ENCODE data around the gene MAGI2. TPM values are rescaled to one million over a fixed set of nuclear protein-coding genes. Genes with fewer than 3 reads are reported as not detected.

MAGI2 gene
- total RNA-seq, 1 donor from 2014 or later: 51.3 TPM

DNA sequence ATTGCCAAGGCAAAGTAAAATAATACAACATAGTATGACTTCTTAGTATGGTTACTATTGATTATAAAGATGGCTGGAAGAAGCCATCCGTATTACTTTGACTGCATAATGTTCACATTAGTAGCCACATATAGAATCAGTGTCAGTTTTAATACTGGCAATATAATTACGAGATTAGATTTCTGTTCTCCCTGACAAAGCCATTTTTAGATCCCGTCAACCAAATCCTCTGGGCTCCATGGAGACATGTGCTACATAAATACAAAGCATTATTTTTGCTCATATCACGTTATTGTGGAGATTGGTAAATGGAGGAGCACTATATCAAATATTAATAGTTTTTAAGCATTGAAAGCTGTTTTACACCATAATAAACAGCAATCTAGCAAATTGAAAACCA, 124.0 kb downstream of the MAGI2 start:
- DNase-seq (ENCODE audit: low spot score) (no peak), ATAC-seq (no peak)
- intact Hi-C loops (cut with DNase I): no loop called here

- no peak for ATAC-seq
- intact Hi-C loops (cut with DNase I): no loop called here
Measured at GRCh38 chr7:79320741-79321473, 132.6 kb downstream of the MAGI2 start.

GRCh38 chr7:79319369-79319768, 134.1 kb downstream of the MAGI2 start:
- no peak for ATAC-seq
- intact Hi-C loops (cut with DNase I): no loop called here

More at GRCh38 chr7:79320741-79321473, 132.6 kb downstream of the MAGI2 start:
- no peak for DNase-seq (ENCODE audit: low spot score)

GRCh38 chr7:79317728-79318127, 135.7 kb downstream of the MAGI2 start:
- ATAC-seq (no peak), DNase-seq (ENCODE audit: low spot score) (no peak)
- intact Hi-C loops (cut with DNase I): no loop called here

More at GRCh38 chr7:79319369-79319768, 134.1 kb downstream of the MAGI2 start:
- DNase-seq (ENCODE audit: low spot score): no peak

DNA sequence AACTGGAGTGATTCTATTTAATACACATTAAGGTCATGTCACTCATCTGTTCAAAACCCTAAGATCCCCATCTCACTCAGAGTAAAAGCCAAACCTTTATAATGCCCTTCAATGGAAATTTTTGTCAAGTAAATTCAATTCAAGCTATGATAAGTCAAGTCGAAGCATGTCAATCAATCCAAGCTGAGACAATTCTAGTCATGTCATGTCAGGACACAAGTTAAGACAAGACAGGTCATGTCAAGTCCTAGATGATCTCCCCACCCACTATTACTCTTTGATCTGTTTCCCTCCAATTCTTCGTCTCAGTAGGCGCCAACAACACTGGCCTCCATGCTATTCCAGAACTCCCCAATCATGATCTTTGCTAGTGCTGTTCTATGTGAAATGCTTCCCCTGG, 141.4 kb downstream of the MAGI2 start:
- ATAC-seq (no peak), DNase-seq (ENCODE audit: low spot score) (no peak)
- intact Hi-C loops (cut with DNase I): no loop called here

GRCh38 chr7:79308192-79308591, 145.3 kb downstream of the MAGI2 start:
- ATAC-seq: peak; percentile 84
- intact Hi-C loops (cut with DNase I): no loop called here

DNA sequence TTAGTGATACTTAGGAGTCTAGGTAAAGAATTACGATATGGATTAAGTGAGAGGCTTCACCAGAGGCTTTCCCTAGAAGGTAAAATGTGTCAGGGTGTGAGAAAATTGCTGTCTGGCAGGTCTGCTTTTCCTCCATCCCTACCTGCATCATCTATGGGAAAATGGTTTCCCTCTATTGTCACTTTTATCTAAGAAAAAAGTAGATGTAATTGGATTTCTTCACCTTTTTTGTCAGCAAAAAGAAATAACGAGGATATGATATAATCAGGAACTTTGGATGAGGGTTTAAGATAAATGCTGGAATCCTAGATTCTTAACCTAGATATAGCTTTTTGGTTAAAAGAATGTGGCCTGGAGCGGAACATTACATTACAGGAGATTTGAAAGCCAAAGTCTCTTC, 146.1 kb downstream of the MAGI2 start:
- ATAC-seq (no peak), DNase-seq (ENCODE audit: low spot score) (no peak)
- intact Hi-C loops (cut with DNase I): no loop called here

More at GRCh38 chr7:79308192-79308591, 145.3 kb downstream of the MAGI2 start:
- no peak for DNase-seq (ENCODE audit: low spot score)

DNA sequence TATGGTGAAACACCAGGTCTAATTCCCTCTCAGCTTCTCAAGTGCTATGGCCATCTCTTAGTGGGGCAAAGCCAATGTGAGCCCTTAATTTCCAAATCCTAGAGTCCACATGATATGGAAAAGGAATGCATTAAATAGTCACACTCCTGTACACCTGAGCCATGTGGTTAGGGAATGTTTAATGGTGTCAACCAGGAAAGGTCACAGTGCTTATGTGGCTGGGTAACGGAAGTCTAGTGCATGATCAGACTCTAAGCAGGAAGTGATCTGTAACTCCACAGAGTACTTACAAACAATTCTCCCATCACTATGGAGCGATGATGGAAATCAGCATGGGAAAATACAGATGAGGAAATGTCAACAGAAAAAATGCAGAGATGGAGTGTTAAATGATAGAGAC, 148.8 kb downstream of the MAGI2 start:
- intact Hi-C loops (cut with DNase I): no loop called here
- no peak for ATAC-seq

GRCh38 chr7:79302293-79302692, 151.2 kb downstream of the MAGI2 start:
- intact Hi-C loops (cut with DNase I): no loop called here
- DNase-seq (ENCODE audit: low spot score): no peak

More for the DNA sequence above, 148.8 kb downstream of the MAGI2 start:
- no peak for DNase-seq (ENCODE audit: low spot score)

DNA sequence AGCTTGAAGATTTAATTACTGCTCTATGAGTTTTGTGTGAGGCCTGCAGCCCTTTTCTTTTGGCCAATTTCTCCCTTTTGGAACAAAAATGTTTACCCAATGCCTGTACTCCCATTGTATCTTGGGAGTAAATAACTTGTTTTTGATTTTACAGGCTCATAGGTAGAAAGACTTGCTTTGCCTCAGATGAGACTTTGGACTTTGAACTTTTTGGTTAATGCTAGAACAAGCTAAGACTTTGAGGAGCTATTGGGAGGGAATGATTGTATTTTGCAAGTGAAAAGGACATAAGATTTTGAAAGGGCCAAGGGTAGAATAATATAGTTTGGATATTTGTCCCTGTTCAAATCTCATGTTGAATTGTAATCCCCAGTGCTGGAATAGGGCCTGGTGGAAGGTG, 152.0 kb downstream of the MAGI2 start:
- intact Hi-C loops (cut with DNase I): no loop called here
- no peak for ATAC-seq
- no peak for DNase-seq (ENCODE audit: low spot score)

More at GRCh38 chr7:79302293-79302692, 151.2 kb downstream of the MAGI2 start:
- ATAC-seq: no peak

- intact Hi-C loops (cut with DNase I): no loop called here
- ATAC-seq (no peak), DNase-seq (ENCODE audit: low spot score) (no peak)
Measured at GRCh38 chr7:79300573-79300972, 152.9 kb downstream of the MAGI2 start.

- ATAC-seq (peak; percentile 49), DNase-seq (ENCODE audit: low spot score) (peak; percentile 55)
- intact Hi-C loops (cut with DNase I): no loop called here
Measured at GRCh38 chr7:79298145-79298760, 155.2 kb downstream of the MAGI2 start.

GRCh38 chr7:79296553-79297320, 156.7 kb downstream of the MAGI2 start:
- intact Hi-C loops (cut with DNase I): no loop called here
- ATAC-seq: no peak
- DNase-seq (ENCODE audit: low spot score): no peak

DNA sequence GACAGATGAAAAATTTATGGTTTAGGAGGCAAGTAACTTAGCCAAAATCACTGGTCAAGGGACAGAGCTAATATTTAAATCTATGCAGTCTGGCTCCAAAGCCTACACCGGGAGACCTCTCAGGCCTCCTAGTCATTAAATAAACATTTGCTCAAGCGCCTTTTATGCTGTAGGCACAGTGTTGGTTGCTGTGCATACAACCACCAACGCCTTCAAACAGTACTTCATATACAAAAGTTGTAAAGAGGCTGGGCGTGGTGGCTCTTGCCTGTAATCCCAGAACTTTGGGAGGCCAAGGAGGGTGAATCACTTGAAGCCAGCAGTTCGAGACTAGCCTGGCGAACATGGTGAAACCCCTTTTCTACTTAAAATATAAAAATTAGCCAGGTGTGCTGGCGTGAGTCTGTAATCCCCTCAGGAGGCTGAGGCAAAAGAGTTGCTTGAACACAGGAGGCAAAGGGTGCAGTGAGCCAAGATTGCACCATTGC, 159.8 kb downstream of the MAGI2 start:
- DNase-seq (ENCODE audit: low spot score) (no peak), ATAC-seq (no peak)
- intact Hi-C loops (cut with DNase I): no loop called here

DNA sequence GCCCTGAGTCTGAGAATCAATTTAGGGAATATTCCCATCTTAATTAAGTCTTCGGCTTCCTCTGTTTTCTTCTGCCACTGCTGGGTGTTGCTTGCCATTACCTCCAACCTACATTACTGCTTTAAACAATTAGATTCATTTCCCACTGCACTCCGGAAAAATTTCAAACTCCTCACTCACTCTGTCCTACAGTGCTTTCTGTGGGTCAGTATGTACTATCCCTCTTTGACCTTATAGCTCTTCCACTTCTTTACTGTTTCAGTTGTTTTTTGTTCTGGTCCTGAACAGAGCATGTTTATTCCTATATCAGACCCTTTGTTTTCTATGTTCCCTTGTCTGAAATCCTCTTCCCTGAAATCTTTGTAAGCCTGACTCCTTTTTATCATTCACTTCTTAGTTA, 160.6 kb downstream of the MAGI2 start:
- no peak for DNase-seq (ENCODE audit: low spot score)
- intact Hi-C loops (cut with DNase I): no loop called here

GRCh38 chr7:79291498-79291865, 162.0 kb downstream of the MAGI2 start:
- intact Hi-C loops (cut with DNase I): no loop called here
- DNase-seq (ENCODE audit: low spot score): no peak
- ATAC-seq: no peak

More for the DNA sequence above, 160.6 kb downstream of the MAGI2 start:
- ATAC-seq: no peak

DNA sequence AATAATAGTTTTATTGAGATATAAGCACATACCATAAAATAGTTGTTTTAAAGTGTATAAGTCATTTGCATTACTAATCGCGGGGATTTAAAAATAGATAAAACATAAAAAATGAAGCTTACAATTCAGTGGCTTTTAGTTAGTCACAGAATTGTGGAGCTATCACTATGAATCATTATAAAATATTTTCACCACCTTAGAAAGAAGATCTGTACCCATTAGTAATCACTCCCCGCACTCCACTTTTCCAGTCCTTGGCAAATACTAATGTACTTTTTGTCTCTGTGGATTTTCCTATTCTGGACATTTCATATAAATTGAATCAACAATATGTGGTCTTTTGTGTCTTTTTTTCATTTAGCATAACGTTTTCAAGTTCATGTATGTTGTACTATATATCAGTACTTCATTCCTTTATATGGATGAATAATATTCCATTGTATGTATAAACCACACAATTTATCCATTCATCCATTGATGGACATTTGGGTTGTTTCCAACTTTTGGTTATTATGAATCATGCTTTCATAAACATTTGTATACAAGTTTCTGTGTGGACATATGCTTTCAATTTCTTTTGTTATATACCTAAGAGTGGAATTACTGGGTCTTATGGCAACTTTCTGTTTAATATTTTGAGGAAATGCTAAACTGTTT, 162.5 kb downstream of the MAGI2 start:
- ATAC-seq: no peak
- intact Hi-C loops (cut with DNase I): no loop called here
- no peak for DNase-seq (ENCODE audit: low spot score)

- intact Hi-C loops (cut with DNase I): no loop called here
- no peak for DNase-seq (ENCODE audit: low spot score)
- no peak for ATAC-seq
Measured at GRCh38 chr7:79290398-79290797, 163.1 kb downstream of the MAGI2 start.

DNA sequence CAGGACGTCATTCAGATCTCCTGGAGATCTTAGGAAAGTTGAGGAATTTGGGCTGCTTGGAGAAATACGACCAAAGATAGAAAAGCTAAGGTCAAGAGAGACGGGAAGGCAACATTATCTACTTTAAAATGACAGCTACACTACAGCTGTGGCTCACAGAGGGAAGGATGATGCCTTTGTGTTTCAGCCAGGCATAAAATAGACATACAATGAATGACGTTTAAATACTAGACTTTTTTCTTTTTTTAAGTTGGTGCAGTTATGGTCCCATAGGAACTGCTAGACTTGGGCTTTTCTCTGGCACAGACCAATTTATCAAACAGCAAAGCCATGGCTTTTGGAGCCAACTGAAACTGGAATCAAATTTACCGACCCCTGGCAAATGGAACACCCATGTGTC, 164.8 kb downstream of the MAGI2 start:
- intact Hi-C loops (cut with DNase I): loop anchor here (10.0 kb wide), 1 partner anchor 404 kb away; no protein-coding TSS in a partner anchor
- ATAC-seq (no peak), DNase-seq (ENCODE audit: low spot score) (no peak)
